HG03520 (cell line): ENCODE measurements around the gene RILP.

Source experiments
- ATAC-seq: cut with Tn5 transposase; IDR thresholded peaks from one replicate; pipeline ENCODE4 v1.9.1; 2021; ENCODE audit warnings: mild to moderate bottlenecking, moderate library complexity; ENCODE audit not compliant: unreplicated experiment

Gene RILP

GRCh38 chr17:1604831-1605528 is 44.7 kb downstream of the RILP start:
- no peak for ATAC-seq

DNA sequence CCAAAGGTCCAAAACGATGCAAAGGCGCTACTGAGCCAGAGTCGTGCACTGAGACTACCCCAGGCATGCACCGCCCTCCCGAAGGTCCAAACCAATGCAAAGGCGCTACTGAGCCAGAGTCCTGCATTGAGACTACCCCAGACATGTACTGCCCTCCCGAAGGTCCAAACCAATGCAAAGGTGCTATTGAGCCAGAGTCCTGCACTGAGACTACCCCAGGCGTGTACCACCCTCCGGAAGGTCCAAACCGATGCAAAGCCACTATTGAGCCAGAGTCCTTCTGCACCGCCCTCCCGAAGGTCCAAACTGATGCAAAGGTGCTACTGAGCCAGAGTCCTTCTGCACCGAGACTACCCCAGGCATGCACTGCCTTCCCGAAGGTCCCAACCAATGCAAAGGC is 48.1 kb downstream of the RILP start:
- no peak for ATAC-seq

DNA sequence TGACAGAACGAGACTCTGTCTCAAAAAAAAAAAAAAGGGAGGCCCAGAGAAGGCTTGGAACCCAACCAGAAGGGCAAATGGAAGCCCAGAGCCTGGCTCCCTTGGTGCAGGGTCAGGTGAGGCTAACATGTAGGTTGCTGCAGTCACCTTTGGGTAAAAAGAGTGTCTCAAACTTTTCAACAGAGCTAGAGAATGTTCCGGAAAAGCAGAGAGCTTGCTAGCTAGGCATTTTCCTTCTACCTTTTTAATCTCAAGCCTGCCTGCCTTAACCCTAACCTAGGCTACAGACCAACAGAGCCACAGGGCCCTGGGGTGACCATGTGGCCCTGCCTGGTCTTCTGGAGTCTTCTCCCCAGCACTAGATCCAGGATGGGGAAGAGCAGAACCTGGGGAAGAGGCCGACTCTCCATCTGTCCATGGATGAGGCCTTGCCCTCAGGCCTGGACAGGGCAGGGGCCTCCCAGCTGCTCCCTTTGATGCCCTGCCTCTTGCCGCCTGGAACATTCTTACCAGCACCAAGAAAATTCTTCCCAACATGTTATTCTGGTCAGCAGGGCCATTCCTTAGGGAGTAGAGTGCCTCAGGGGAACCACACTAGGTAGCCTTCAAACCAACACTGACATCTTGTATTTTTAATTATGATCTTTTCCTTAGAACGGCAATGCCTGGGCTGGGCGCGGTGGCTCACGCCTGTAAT is 51.1 kb downstream of the RILP start:
- ATAC-seq: no peak

- no peak for ATAC-seq
Measured at GRCh38 chr17:1597861-1598342, 51.8 kb downstream of the RILP start.
